Thoracic aorta (tissue), 2 donors: ENCODE measurements around the gene KIR2DL1. TPM values are rescaled to one million over a fixed set of nuclear protein-coding genes. Genes with fewer than 3 reads are reported as not detected.
"Not testable (repeated sequence)": the region's sequence is repeated elsewhere in the genome, so short reads cannot be mapped to it uniquely, and the experiment has no call there.

Experiments
- ATAC-seq: fragments of 150-250 bp; one replicate; pipeline ENCODE4 v1.8.0; 2017; ENCODE audit warnings: low read depth; ENCODE audit not compliant: insufficient number of reproducible peaks, low FRiP score
- DNase-seq: peaks from one replicate; pipeline ENCODE4 v3.0.0-alpha.2; 2020; ENCODE audit warnings: low spot score
- H3K27ac ChIP-seq, 2 donors: fragments of 200-600 bp; sonication (generic); 1 replicate in 1 of 2; 2 replicates in 1 of 2; pipeline ENCODE4 v1.5.1; 2016; ENCODE audit warnings: mild to moderate bottlenecking in 2 of 2, moderate library complexity in 2 of 2
- H3K27me3 ChIP-seq: fragments of 200-600 bp; sonication (generic); replicated peaks from 2 replicates; pipeline ENCODE4 v1.6.0; 2016; ENCODE audit warnings: mild to moderate bottlenecking; ENCODE audit not compliant: insufficient read depth
- H3K36me3 ChIP-seq: fragments of 200-600 bp; sonication (generic); one replicate; pipeline ENCODE4 v1.5.1; 2016
- H3K4me1 ChIP-seq, 2 donors: fragments of 200-600 bp; sonication (generic); 1 replicate in 1 of 2; 2 replicates in 1 of 2; pipeline versions ENCODE4 v1.5.1 to v1.6.0; 2016; ENCODE audit warnings: low read depth in 2 of 2, mild to moderate bottlenecking in 1 of 2; ENCODE audit not compliant: control insufficient read depth in 1 of 2
- H3K4me3 ChIP-seq: fragments of 200-600 bp; sonication (generic); 2 replicates; pipeline ENCODE4 v1.5.1; 2016; ENCODE audit warnings: mild to moderate bottlenecking
- H3K9me3 ChIP-seq: fragments of 200-600 bp; sonication (generic); 2 replicates; pipeline ENCODE4 v1.5.1; 2016
- total RNA-seq, 2 donors: library from RNA; depleted of rRNA; stranded (reverse); fragments of >200 nt; gene quantifications; one replicate each; pipeline versions ENCODE4 v1.1.0 to v1.2.3, GENCODE V29; 2016
- TF ChIP-seq, protein P1 (sequence below): fragments of 200-600 bp; sonication (generic); IDR thresholded peaks from one replicate; pipeline ENCODE4 v1.5.1; 2019; ENCODE audit warnings: antibody characterized with exemption

KIR2DL1 gene
- total RNA-seq, 2 donors from 2014 or later, result not detected

DNA sequence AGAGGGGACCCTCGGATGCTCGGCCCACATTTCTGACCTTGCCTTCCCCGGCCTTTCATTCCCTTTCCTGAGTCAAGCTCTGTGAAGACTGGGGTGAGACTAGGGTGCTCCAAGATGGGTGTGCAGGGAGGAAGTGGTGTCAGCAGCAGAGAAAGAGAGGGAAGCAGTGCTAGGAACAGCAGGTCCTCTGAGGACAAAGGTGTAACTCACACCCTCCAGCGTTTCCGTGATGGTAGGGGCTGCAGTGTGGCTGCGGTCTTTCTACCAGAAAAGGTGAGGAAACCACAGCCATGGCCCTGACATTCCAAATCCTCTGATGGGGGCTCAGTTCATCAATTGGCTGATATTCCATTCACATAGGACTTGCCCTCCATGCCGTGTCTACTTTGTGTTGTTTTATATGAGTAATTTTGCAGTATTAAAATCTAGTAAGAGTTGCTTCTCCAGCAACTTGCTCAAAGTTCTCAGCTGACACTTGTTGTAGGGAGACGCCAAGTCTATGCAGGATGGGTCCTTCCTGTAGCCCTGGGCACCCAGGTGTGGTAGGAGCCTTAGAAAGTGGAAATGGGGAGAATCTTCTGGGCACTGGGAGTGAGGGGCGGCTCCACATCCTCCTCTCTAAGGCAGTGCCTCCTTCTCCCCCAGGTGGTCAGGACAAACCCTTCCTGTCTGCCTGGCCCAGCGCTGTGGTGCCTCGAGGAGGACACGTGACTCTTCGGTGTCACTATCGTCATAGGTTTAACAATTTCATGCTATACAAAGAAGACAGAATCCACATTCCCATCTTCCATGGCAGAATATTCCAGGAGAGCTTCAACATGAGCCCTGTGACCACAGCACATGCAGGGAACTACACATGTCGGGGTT lies 48.3 kb downstream of the KIR2DL1 start:
- no peaks in the 10 kb centered on the region for H3K9me3 ChIP-seq
- DNase-seq (no peak), ATAC-seq (no peak)
- H3K36me3 ChIP-seq, result no peaks in the 10 kb centered on the region
- no peak overlapping the region for H3K4me3 ChIP-seq
- TF ChIP-seq, protein P1, sequence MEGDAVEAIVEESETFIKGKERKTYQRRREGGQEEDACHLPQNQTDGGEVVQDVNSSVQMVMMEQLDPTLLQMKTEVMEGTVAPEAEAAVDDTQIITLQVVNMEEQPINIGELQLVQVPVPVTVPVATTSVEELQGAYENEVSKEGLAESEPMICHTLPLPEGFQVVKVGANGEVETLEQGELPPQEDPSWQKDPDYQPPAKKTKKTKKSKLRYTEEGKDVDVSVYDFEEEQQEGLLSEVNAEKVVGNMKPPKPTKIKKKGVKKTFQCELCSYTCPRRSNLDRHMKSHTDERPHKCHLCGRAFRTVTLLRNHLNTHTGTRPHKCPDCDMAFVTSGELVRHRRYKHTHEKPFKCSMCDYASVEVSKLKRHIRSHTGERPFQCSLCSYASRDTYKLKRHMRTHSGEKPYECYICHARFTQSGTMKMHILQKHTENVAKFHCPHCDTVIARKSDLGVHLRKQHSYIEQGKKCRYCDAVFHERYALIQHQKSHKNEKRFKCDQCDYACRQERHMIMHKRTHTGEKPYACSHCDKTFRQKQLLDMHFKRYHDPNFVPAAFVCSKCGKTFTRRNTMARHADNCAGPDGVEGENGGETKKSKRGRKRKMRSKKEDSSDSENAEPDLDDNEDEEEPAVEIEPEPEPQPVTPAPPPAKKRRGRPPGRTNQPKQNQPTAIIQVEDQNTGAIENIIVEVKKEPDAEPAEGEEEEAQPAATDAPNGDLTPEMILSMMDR, result no peak
- H3K27me3 ChIP-seq, result no peaks in the 10 kb centered on the region
- H3K27ac ChIP-seq, result no peak overlapping the region
- no peaks in the 10 kb centered on the region for H3K4me1 ChIP-seq

- H3K9me3 ChIP-seq, result not testable (repeated sequence)
Measured at GRCh38 chr19:54824416-54824815, 54.8 kb downstream of the KIR2DL1 start.

DNA sequence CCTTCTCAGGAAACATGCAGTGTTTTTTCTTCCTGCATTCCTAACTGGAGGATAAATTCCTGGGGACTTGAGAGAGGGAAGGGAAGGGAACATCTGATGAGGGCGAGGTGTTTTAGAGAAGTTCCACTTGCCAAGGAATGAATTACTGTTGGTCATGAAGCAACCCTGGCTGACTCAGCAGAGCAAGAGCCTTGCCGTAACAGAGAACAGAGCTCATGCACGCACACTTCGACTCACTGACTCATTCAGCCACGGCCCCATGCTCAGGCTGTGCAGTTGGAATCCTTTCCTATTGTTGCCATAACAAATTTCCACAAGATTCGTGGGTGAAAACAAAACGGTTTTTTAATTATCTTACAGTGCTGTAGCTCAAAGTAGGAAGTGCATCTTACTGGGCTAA lies 55.7 kb downstream of the KIR2DL1 start:
- not testable (repeated sequence) for H3K27ac ChIP-seq, H3K9me3 ChIP-seq, H3K4me3 ChIP-seq, ATAC-seq, H3K36me3 ChIP-seq, H3K4me1 ChIP-seq, DNase-seq, H3K27me3 ChIP-seq

More at GRCh38 chr19:54824416-54824815, 54.8 kb downstream of the KIR2DL1 start:
- H3K4me1 ChIP-seq, H3K36me3 ChIP-seq, DNase-seq, H3K27me3 ChIP-seq, H3K27ac ChIP-seq, H3K4me3 ChIP-seq, ATAC-seq: not testable (repeated sequence)

DNA sequence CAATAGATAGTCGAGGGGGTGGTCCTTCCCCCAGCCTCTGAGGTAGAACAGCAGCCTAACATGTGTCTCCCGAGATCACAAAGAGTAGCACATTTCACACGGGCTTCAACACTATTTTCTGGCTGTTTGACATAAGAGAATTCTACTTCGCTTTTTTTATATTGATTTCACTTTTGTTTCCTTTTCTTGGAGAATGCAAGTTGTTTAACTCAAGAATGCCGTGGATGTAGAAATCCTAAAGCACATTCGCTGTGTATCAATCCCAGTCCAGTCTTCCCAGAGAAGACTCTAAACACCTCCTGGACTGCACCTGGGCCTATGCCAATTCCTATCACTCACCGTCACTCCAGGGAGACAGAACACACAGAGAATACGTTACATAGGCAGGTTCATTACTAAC lies 58.5 kb downstream of the KIR2DL1 start:
- not testable (repeated sequence) for H3K4me3 ChIP-seq, ATAC-seq, H3K27me3 ChIP-seq, H3K36me3 ChIP-seq, H3K4me1 ChIP-seq, H3K27ac ChIP-seq, DNase-seq, H3K9me3 ChIP-seq

DNA sequence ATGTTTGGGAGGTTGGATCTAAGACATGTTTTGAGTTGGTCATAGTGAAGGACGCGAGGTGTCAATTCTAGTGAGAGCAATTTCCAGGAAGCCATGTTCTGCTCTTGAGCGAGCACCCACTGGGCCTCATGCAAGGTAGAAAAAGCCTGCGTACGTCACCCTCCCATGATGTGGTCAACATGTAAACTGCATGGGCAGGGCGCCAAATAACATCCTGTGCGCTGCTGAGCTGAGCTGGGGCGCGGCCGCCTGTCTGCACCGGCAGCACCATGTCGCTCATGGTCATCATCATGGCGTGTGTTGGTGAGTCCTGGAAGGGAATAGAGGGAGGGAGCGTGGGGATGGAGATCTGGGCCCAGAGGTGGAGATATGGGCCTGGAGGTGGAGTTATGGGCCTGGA lies 62.9 kb downstream of the KIR2DL1 start, which contains the start of gene KIR2DS4:
Gene KIR2DS4 (plus strand): TSS at position 181 of the 400 bp plus-strand sequence.
- ATAC-seq, H3K4me3 ChIP-seq, H3K27me3 ChIP-seq, H3K36me3 ChIP-seq, H3K9me3 ChIP-seq, DNase-seq, H3K4me1 ChIP-seq, H3K27ac ChIP-seq: not testable (repeated sequence)

Other genes with a start within 250 kb of the KIR2DL1 start
- gene LILRA2, start 196.0 kb upstream of the KIR2DL1 start, total RNA-seq, result 1 to 10 TPM in 1 of 2 donors, under 1 TPM in 1; 0.68 to 3.1 TPM
- 1 to 10 TPM; 2.7 to 3.0 TPM for gene LILRA1, start 176.2 kb upstream of the KIR2DL1 start, total RNA-seq
- 10 to 100 TPM in 1 of 2 donors, 1 to 10 TPM in 1; 7.9 to 10.0 TPM for gene LILRB1, start 139.3 kb upstream of the KIR2DL1 start, total RNA-seq
- 10 to 100 TPM in 1 of 2 donors, 1 to 10 TPM in 1; 8.5 to 22.5 TPM for gene LILRB4, start 106.8 kb upstream of the KIR2DL1 start, total RNA-seq
- gene KIR3DL3, start 45.4 kb upstream of the KIR2DL1 start, total RNA-seq, result not detected
- not detected for gene KIR2DL3, start 31.3 kb upstream of the KIR2DL1 start, total RNA-seq
- under 1 TPM in 1 of 2 donors, not detected in 1; 0.54 TPM for gene KIR2DL4, start 33.8 kb downstream of the KIR2DL1 start, total RNA-seq
- not detected for gene KIR3DL1, start 46.7 kb downstream of the KIR2DL1 start, total RNA-seq
- not detected for gene KIR2DS4, start 62.9 kb downstream of the KIR2DL1 start, total RNA-seq
- not detected for gene KIR3DL2, start 80.7 kb downstream of the KIR2DL1 start, total RNA-seq
- gene FCAR, start 104.4 kb downstream of the KIR2DL1 start, total RNA-seq, result 1 to 10 TPM in 1 of 2 donors, under 1 TPM in 1; 0.68 to 7.1 TPM
- 1 to 10 TPM in 1 of 2 donors, not detected in 1; 2.2 TPM for gene NCR1, start 136.4 kb downstream of the KIR2DL1 start, total RNA-seq
- gene NLRP7, start 177.7 kb downstream of the KIR2DL1 start, total RNA-seq, result not detected
- gene NLRP2, start 196.6 kb downstream of the KIR2DL1 start, total RNA-seq, result 1 to 10 TPM in 1 of 2 donors, under 1 TPM in 1; 0.41 to 1.7 TPM